Lower leg skin (tissue), 3 donors: Measurements from ENCODE around the gene ISYNA1.

ENCODE experiments used
- POLR2A ChIP-seq, 2 donors: fragments of 450-650 bp; IDR thresholded peaks; one replicate each; pipeline ENCODE4 v1.6.1; 2016 to 2017; ENCODE audit warnings: antibody characterized with exemption in 2 of 2, mild to moderate bottlenecking in 1 of 2, moderate library complexity in 1 of 2
- TF ChIP-seq, protein P1 (sequence below), 3 donors: fragments of 450-650 bp; IDR thresholded peaks; one replicate each; pipeline ENCODE4 v1.5.1; 2016; ENCODE audit warnings: antibody characterized with exemption in 3 of 3, mild to moderate bottlenecking in 3 of 3, moderate library complexity in 2 of 3

DNA sequence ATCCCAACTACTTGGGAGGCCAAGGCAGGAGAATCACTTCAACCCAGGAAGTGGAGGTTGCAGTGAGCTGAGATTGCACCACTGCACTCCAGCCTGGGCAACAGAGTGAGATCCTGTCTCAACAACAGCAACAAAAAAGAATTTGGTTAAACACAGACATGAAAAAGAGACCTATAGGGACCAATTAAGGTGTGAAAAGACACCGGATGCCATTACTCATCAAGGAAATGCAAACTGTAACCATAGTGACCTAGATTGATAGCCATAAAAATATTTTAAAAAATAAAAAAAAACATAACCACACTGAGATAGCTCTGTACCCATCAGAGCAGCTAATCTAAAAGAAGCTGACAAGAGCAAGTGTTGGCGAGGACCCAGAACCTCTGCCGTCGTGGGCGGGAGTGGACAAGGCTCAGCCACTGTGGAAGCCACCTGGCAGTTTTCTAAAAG is 37.1 kb upstream of the ISYNA1 start:
- TF ChIP-seq, protein P1, sequence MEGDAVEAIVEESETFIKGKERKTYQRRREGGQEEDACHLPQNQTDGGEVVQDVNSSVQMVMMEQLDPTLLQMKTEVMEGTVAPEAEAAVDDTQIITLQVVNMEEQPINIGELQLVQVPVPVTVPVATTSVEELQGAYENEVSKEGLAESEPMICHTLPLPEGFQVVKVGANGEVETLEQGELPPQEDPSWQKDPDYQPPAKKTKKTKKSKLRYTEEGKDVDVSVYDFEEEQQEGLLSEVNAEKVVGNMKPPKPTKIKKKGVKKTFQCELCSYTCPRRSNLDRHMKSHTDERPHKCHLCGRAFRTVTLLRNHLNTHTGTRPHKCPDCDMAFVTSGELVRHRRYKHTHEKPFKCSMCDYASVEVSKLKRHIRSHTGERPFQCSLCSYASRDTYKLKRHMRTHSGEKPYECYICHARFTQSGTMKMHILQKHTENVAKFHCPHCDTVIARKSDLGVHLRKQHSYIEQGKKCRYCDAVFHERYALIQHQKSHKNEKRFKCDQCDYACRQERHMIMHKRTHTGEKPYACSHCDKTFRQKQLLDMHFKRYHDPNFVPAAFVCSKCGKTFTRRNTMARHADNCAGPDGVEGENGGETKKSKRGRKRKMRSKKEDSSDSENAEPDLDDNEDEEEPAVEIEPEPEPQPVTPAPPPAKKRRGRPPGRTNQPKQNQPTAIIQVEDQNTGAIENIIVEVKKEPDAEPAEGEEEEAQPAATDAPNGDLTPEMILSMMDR (IDR thresholded peaks at IDR 0.05): no peak
- TF ChIP-seq POLR2A (IDR thresholded peaks at IDR 0.05): no peak
